Epithelial cell of esophagus (primary cell): ENCODE data around the gene BUB1.
A peak's percentile ranks its signal among the peaks of the same experiment; 100 is the strongest.

ENCODE experiments used
- DNase-seq: peaks from one replicate; pipeline ENCODE4 v3.0.0; 2010; ENCODE audit warnings: low read depth
- H3K4me3 ChIP-seq: 2 replicates; pipeline ENCODE4 v1.5.1; 2011; ENCODE audit warnings: mild to moderate bottlenecking, low read length, control low read depth
- CTCF ChIP-seq: IDR thresholded peaks from 2 replicates; pipeline ENCODE4 v1.5.1; 2011; ENCODE audit warnings: low read depth, mild to moderate bottlenecking, low read length, control low read depth, inconsistent platforms; ENCODE audit not compliant: insufficient read depth; ENCODE audit errors: missing control alignments

Gene BUB1

GRCh38 chr2:110679337-110679707 lies 1.5 kb upstream of the BUB1 start:
- DNase-seq = no peak
- no peak overlapping the region for H3K4me3 ChIP-seq

GRCh38 chr2:110678457-110679336 lies 834 bp upstream of the BUB1 start:
- no peak for DNase-seq
- peak overlapping the region; percentile 96 for H3K4me3 ChIP-seq
- TF ChIP-seq CTCF = no peak

More at GRCh38 chr2:110679337-110679707, 1.5 kb upstream of the BUB1 start:
- peak; percentile 11 for TF ChIP-seq CTCF

- no peak for DNase-seq
- TF ChIP-seq CTCF = no peak
- peak overlapping the region; percentile 96 for H3K4me3 ChIP-seq
These were observed 783 bp downstream of the BUB1 start for GRCh38 chr2:110677080-110677479.

- no peak overlapping the region for H3K4me3 ChIP-seq
- no peak for DNase-seq
- TF ChIP-seq CTCF = no peak
These were observed 2.2 kb downstream of the BUB1 start for GRCh38 chr2:110675679-110676078.

GRCh38 chr2:110674620-110675555 lies 3.0 kb downstream of the BUB1 start:
- H3K4me3 ChIP-seq = no peak overlapping the region

GRCh38 chr2:110673201-110673600 lies 4.7 kb downstream of the BUB1 start:
- H3K4me3 ChIP-seq = no peak overlapping the region
- DNase-seq = no peak
- TF ChIP-seq CTCF = no peak

More at GRCh38 chr2:110674620-110675555, 3.0 kb downstream of the BUB1 start:
- peak; percentile 67 for DNase-seq
- TF ChIP-seq CTCF = no peak
